GM11168 (cell line): ENCODE results near the gene AKTIP.
"Not testable (repeated sequence)": the region's sequence is repeated elsewhere in the genome, so short reads cannot be mapped to it uniquely, and the experiment has no call there.

ENCODE experiments used
- in situ Hi-C: fragments of 300-500 bp; cut with MboI; formaldehyde crosslinking; loops from one replicate; pipeline ENCODE4 v1.12.0; 2022; ENCODE audit warnings: low sequenced_read_pairs; ENCODE audit not compliant: unreplicated experiment

AKTIP gene

DNA sequence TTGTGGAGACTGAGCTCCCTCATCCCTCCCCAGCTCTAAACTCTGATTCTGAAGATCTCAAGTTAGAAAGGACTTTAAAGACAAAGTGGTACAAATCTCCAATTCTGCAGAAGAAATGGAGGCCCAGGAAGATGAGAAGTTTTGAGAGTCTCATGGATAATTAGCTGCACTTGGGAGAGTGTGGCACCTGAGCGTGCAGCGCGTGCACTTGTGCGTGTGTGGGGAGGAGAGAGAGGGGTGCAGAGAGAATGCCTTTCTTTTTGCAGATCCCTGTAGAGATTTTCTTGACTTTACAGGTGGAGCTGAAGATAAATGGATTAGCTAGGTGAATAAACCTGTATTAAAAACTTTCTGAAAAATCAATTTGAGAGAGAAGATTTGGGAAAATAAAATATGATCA lies 14.8 kb upstream of the AKTIP start:
- in situ Hi-C loops = no loop called here

DNA sequence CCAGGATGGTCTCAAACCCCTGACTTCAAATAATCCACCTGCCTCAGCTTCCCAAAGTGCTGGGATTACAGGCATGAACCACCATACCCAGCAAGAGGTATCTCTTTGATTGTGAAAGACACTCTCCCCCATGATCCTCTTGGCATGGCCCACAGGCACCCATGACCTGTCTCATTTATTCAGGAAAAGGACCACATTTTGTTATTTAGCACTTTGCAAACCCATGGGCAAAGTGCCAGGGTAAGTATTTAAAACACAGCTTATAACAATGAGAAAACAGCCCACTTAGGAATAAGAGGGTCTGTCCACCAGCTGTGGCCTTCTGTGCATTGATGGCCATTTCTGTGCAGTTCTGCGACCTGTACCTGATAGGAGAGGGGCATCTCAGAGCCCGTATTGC lies 12.8 kb upstream of the AKTIP start:
- in situ Hi-C loops = no loop called here

DNA sequence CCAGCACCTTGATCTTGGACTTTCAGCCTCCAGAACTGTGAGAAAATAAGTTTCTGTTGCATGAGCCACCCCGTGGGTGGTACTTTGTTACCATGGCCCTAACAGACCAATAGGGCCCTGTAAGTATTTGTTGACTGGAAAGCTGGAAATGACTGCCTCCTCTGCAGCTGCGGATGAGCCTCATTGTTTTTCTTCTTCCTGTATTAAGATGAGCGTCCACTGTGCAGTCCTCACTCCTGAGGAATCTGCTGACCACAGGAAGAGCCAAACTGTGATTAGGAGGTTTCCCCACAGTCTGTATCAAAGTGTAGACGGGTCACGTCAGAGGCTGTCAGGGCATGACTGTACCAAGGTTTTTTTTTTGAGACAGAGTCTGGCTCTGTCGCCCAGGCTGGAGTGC lies 12.2 kb upstream of the AKTIP start:
- in situ Hi-C loops = no loop called here

DNA sequence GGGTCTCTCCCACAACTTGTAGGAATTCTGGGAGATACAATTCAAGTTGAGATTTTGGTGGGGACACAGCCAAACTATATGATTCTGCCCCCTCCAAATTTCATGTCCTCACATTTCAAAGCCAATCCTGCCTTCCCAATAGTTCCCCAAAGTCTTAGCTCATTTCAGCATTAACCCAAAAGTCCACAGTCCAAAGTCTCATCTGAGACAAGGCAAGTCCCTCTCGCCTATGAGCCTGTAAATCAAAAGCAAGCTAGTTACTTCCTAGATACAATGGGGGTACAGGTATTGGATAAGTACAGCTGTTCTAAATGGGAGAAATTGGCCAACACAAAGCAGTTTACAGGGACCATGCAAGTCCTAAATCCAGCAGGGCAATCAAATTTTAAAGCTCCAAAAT lies 9.8 kb upstream of the AKTIP start:
- in situ Hi-C loops = not testable (repeated sequence)

DNA sequence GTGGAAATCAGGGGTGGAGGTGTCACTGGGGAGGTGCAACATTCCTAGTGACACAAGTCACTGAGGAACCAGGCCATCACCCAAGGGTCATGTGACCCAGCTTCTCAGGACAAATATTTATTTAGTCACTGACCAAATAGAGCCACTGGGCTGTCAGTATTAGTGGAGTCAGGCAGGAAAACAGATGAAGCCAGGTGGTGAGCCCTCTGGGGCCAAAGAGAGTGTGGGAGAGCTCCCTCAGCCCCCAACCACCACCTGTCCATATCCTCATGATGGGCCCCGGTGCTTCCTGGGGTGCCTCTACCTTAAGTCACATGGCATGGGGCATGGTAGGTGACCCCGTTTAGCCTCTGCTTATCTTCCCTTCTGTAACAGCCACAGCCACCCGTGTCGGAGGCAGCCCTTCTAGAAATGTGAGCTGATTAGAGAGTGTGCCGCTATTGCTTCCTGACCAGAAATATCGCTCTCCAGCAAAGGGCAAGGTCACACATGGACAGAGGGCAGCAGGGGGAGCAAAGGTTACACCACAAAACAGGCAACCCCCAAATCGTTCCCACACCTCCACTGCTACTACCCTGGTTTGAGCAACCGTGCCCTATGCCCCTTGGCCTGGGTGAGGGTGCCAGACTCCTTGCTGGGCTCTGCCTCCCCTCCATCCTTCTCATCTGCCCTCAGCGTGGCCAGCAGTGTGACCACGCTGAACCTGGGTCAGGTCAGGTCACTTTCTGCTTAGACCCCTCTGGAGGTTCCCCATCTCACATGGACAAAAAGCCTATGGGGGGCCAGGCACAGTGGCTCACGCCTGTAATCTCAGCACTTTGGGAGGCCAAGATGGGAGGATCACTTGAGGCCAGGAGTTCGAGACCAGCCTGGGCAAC lies 8.6 kb upstream of the AKTIP start:
- in situ Hi-C loops = no loop called here

DNA sequence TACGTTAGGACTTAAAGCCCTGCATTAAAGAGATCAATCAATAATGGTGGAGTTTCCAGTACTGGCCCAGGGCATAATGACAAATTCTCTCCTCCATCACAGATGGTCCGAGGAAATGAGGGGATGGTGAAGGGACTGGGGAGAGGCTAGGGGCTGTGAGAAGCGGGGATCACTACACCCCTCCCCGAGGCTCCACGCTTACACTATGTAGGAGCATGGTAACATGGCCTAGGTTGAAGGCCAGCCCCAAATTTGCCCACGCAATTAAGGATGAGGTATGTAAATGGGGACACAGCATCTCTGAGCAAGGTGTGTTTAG lies 8.0 kb upstream of the AKTIP start:
- in situ Hi-C loops = no loop called here

DNA sequence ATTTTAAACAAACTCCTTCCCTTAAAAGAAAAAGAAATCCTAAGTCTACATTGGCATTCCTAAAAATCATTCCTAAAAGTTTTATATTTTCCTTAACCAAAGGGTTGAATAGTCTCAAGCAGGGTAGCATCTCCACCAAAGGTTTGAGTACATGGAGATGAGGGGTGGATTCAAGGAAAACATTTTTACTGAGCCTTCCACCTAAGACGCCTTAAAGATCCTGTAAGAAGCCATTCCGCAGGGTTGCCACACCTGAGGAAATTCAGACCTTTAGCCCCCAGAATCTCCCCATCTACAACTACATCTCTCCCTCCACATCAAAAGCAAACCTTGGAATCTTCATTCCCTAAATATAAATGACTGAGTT lies 7.7 kb upstream of the AKTIP start:
- in situ Hi-C loops = no loop called here

DNA sequence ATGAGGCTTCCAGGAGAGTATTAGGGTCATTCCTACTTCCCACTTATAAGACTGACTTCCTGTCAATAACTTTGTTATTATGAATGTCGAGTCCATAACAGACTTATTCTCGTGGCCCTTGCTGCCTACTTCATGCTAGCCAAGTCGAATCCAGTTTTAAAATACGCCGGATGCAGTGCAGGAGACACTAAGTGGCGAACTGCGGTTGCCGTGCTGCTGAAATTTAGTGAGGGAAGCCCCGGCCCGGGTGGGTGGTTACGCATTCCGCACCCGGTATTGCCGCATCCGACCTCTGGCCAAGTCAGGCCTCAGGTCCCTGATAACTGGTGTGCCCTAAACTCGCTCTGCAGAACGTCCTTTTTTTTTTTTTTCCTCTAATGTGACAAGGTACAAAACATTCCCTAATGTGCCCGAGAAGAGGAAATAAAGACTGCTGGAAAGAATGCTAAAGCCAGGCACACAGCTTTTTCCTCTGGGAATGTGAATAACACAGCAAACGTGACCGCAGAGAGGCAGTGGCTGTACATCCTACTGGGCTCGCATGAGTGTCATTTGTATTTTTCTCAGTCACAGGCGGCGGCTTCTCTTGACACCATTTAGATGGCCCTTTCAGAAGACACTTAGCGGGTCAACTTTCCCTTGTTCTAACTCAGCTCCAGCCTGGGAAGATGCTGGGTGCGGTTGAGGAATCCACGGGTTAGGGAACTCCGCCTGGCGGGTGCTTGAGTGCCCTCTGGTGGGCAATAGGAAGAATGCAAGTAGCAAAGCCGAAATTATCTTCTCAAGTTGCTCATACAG lies 7.1 kb upstream of the AKTIP start:
- in situ Hi-C loops = no loop called here

DNA sequence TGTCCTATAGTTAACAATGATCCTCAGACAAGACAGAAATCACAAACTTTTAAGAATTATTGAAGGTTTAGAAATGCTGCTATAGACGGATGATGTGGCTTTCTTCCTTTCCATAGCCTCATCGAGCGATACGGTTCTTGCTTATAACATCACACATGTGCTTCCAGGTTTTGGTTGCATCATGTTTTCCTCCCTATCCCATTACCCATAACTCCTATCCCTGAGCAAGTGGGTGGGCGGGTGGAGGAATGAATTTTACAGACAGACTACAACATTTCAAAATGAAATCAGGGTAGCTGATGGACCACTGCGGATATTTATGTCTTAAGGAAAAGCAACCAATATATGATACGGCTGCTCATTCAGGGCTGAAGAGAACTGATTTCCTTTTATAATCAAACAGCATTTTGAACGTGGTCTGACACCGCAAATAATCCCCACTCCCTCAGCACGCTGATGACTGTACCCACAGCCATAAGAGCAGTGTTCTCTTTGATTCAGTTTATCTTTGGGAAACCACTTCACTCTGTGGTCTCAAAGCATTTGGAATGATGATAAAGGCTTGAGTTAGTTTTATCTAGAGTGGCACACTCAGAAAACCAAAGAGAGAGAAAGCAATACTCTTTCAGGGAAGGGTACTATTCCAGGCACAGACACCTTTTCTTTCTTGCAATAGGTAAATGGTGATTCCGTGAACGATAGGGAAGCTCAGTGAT lies 4.6 kb upstream of the AKTIP start:
- in situ Hi-C loops = no loop called here

DNA sequence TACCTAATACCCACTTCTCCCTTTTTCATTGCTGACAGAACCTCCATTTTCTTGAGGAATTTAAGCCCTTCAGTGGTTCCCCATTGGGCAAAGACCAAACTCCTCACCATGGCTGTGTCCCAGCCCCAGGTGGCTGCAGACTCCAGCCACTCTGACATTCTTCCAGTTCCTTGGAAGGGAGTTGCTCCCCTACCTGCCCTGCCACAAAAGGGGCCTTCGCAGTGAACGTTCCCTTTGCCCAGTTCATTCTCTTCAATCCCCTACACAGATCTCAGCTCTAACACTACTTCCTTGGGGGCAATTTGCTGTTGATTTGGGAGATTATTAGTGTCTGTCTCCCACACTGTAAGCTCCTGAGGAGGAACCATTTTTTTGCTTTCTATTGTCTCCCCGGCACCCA lies 3.2 kb upstream of the AKTIP start:
- in situ Hi-C loops = no loop called here

DNA sequence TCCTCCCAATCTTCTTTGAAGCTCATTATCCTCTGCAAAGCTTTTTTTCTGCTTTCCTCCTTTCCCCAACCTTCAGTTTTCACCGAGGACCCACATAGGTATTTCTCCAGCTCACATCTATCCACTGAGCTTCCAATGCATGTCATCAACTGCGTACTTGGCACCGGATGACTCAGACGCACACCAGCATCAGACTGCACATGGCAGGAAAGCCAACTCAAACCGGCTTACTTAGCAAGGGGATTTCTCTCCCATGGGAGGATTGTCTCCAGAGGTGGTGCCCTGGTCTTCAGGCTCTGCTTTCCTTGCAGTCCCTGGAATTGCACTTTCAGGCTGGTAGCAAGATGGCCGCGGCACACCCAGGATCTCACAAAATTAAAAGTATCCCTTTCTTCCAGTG lies 1.7 kb upstream of the AKTIP start:
- in situ Hi-C loops = no loop called here

DNA sequence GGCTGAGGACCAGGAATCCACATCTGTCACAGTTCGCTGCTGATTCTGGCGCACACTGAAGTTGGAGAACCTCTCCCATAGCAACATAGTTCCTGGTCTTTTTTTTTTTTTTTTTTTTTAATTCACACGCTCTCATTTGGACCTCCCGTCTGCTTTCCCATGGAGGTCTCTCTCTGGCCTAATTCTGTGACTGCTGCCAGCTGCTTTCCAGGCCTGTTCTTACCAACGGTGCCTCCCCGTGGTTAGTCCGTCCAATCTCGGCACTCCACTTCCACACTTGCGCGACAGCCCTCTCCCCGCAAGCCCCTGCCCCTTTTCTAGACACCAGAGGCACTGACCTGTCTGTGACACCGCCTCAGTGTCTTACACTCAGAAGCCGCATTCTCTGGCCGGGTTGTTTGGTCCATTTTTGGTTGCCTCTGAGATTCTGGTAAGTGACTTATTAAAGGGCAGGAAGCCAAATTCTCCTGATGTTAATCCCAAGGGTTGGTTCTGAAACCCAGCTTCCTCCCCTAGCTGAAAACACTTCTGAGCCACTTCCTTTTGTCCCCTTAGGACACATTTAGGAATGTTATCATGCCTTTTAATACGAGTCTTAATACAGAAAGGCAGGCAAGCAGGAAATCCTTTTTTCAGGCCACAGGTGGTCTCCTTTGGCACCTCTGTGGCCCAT lies 1.1 kb upstream of the AKTIP start:
- in situ Hi-C loops = no loop called here

DNA sequence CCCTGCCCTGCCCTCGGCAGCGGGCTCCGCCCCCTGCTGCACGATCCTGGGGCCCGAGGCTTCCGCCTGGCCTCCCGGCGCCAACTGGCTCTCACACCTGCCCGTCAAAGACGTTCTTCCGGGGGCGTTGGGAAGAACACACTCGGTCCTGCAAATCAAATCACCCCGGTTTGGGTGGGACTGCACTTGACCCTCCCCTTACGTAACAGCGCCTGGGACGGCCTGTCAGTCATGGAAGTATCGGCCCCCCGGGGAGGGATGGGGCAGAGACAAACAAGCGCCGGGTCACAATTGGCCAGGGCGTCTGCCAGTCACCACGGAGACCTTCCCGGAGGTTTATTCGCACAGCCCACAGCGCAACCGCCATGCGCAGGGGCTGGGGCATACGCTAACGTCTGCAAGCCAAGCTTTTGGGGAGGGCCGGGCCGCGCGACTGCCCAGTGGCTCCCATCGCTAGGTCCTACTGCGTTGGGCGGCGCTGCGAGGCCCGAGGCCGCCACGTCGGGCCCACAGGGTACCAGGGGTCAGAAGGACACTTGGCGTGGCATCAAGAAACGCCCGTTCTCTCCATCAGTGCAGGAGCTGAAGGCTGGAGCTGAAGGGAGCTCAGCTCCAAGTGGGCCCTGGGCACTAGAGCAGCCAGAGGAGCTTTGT lies 388 bp upstream of the AKTIP start:
- in situ Hi-C loops = no loop called here

DNA sequence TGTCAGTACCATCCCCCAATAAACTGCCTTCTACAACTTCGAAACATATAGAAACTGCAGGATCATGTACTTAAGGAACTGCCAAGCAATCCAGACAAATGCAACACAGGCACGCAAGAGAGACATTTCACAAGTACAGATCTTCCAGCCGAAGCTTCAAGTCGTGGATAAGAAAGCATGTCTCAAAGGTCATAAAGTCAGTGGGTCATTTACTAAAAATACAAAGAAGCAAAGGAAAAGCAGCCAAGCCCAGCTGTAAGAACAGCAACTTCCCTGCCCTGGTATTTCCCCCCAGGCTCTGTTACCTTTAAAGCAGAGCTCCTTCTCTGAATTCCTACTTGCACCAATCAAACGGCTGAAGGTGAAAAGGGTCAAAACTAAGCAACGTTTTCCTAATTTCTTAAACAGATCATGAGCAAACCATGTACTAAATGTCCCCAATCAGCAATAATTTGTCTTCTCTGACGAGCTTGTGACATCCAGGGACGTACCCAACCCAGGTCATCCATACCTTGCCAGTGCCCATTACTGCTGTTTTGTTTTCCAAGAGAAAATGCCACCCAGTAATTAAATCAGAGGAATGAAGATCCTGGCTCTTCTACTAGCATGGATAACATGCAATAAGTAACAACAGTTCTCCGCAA lies 1.7 kb downstream of the AKTIP start:
- in situ Hi-C loops = no loop called here

DNA sequence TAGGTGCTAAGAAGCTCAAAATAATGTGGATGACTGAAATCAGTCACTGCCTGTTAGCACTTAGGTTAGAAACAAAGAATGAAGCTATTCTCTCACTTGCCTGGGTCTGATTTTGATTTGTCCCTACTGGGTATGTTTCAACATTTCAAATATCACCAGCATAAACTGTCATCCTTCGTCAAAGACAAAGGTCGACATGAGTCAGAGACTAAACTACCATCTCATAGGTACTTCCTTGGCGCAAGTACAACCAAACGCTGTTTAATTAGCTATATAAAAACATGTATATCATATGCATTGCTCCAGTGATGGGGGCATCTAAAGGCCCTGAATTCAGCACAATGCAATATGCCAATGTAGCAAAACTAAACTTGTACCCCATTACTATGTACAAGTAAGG lies 4.0 kb downstream of the AKTIP start:
- in situ Hi-C loops = no loop called here

DNA sequence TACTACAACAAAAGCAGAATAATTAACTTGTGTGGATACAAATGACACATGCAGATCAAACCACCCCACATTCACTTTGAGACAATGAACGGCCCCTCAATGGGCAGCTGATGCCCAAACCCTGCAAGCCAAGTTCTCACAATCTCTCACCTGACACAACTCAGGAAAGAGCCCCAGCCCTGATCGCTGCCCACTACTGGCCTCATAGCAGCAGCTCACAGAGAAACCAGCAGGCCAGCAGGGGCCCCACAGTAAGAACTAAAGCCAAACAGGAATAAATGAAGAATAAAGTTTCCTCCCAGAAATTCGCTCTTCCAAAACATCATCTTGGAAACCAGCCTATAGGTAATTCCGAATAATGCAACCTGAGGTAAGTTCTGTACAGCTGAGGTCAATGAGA lies 7.7 kb downstream of the AKTIP start:
- in situ Hi-C loops = no loop called here

DNA sequence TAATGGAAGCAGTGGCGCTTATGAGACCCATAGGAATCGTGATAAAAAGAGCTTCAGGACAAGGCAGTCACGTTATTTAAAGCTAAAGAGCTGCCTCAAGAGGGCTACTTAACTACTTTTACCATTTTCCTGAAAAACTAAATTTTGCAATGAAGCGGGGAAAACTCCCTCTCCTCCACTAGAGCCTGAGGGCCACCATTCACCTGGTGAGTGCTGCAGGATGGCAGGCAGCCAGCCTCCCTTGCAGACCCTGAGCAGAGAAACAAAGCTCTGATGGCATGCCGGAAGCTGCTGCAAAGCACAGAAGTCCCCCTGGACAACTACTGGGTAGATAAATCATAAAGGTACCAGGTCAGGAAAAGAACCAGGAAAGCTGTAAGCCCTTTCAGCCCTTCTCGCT lies 8.4 kb downstream of the AKTIP start:
- in situ Hi-C loops = no loop called here

DNA sequence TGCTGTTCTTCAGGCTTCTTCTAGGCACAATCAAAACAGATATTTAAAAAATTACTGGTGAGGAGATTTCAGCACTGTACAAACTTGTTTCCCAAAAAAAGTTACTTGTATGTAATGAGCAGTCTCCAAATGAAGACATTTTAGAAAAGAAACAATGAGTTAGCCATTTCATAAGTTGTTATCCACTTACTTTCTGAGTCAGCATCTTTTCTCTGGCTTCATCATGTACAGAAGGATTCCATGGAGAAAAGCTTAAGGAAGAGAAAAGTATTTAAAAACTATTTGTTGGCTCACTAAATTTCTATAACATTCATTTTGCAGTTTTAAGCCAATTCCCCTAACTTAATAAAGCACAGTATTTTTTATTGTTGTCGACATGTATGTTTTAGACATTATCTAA lies 10.5 kb downstream of the AKTIP start:
- in situ Hi-C loops = no loop called here

DNA sequence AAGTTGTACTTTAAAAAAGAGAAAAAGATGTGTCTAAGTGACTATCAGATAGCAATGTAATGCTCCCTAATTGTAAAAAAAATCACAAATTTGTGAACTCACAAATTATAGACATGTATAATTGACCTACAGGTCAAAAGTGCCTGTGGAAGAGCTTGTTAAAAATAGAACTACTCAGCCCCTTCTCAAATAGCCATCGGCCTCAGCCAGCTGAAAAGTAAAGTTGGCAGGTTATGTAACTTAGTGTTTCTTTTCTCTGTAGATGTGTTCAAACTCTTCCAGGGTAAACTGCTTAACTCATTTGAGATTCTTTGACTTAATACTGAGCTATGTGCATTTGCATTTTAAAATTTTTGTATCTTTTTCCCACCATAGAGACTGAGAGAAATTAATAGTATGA lies 13.3 kb downstream of the AKTIP start:
- in situ Hi-C loops = no loop called here

DNA sequence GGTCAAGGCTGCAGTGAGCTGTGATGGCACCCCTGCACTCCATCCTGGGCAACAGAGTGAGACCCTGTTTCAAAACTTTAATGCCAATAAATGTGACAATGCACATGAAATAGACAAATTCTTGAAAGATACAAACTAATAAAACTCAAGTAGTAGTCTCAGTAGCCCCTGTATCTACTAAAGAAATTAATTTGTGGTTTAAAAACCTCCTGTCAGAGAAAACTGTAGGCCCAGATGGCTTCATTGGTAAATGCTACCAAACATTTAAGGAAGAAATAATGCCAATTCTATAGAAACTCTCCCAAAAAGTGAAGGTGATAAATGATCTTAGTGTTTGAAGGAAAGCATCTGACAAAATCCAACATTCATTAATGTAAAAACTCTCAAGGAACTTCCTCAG lies 16.8 kb downstream of the AKTIP start:
- in situ Hi-C loops = no loop called here
